Stomach (tissue), 9 donors: ENCODE results near the gene GABRG3. TPM values are rescaled to one million over a fixed set of nuclear protein-coding genes. Genes with fewer than 3 reads are reported as not detected.
"Not testable (repeated sequence)": the region's sequence is repeated elsewhere in the genome, so short reads cannot be mapped to it uniquely, and the experiment has no call there.

ENCODE experiments used
- DNase-seq, 2 donors: peaks; one replicate each; pipeline versions ENCODE4 v3.0.0 to v3.0.0-alpha.2; 2013 to 2019
- H3K27ac ChIP-seq, 5 donors: fragments of 200-600 bp in 4 of 5; sonication (generic) in 4 of 5; one replicate each; pipeline ENCODE4 v1.5.1; 2013 to 2019; ENCODE audit warnings: mild to moderate bottlenecking in 1 of 5, moderate library complexity in 1 of 5
- H3K27me3 ChIP-seq, 3 donors: fragments of 200-600 bp; sonication (generic); one replicate each; pipeline ENCODE4 v1.5.1; 2017 to 2019; ENCODE audit warnings: mixed run types in 1 of 3
- H3K36me3 ChIP-seq, 4 donors: fragments of 200-600 bp; sonication (generic); 1 replicate in 3 of 4; 2 replicates in 1 of 4; pipeline ENCODE4 v1.5.1; 2016 to 2019
- H3K4me1 ChIP-seq, 4 donors: fragments of 200-600 bp; sonication (generic); one replicate each; pipeline ENCODE4 v1.5.1; 2016 to 2019
- H3K4me3 ChIP-seq, 4 donors: fragments of 200-600 bp; sonication (generic) in 3 of 4; one replicate each; pipeline ENCODE4 v1.5.1; 2016 to 2019; ENCODE audit warnings: mild to moderate bottlenecking in 1 of 4
- H3K9me3 ChIP-seq, 4 donors: fragments of 200-600 bp; sonication (generic); one replicate each; pipeline ENCODE4 v1.5.1; 2016 to 2019
- EP300 ChIP-seq: sonication (generic); formaldehyde crosslinking; IDR thresholded peaks from one replicate; pipeline ENCODE4 v1.6.1; 2017; ENCODE audit warnings: antibody characterized with exemption
- POLR2A ChIP-seq, 4 donors: fragments of 450-650 bp; IDR thresholded peaks; one replicate each; pipeline ENCODE4 v1.6.1; 2016; ENCODE audit warnings: antibody characterized with exemption in 4 of 4, control low read depth in 2 of 4, mild to moderate bottlenecking in 1 of 4, moderate library complexity in 1 of 4
- POLR2AphosphoS5 ChIP-seq, 3 donors: sonication (generic); formaldehyde crosslinking; IDR thresholded peaks; one replicate each; pipeline ENCODE4 v1.6.1; 2016; ENCODE audit warnings: antibody characterized with exemption in 3 of 3
- WGBS, 5 donors: extraction: QIAGEN DNeasy Blood & Tissue Kit in 3 of 5; methylation state at CpG; one replicate each; pipeline versions ENCODE4 v1.1.5 to v1.1.7; 2013 to 2018; 5-methylcytosine and 5-hydroxymethylcytosine counted together
- intact Hi-C: fragments of 100-400 bp; cut with DNase I; formaldehyde crosslinking; loops from one replicate; pipeline ENCODE4 v1.15.1; 2023; ENCODE audit warnings: low total_unique reads
- polyA plus RNA-seq, 3 donors: library from polyadenylated mRNA; stranded (reverse); fragments of 200-250 nt; gene quantifications; one replicate each; pipeline ENCODE4 v1.2.3, GENCODE V29; 2013
- total RNA-seq, 5 donors: library from RNA; depleted of rRNA; stranded (reverse); fragments of >200 nt; gene quantifications; one replicate each; pipeline versions ENCODE4 v1.1.0 to v1.2.3, GENCODE V29; 2014 to 2016
- TF ChIP-seq, protein P1 (sequence below), 7 experiments: fragments of 450-650 bp in 4 of 7; fragments of 200-600 bp in 3 of 7; sonication (generic) in 3 of 7; IDR thresholded peaks; one replicate each; pipeline ENCODE4 v1.5.1; 2016 to 2019; ENCODE audit warnings: antibody characterized with exemption in 7 of 7, control low read depth in 2 of 7, mild to moderate bottlenecking in 1 of 7
- donor health status: healthy with polysubstance abuse.
- donor health status: Bipolar disorder and iron deficiency.
- donor health status: healthy.

GABRG3 gene
- total and polyA plus RNA-seq, 8 donors = 0.37 to 1.5 TPM; not detected in 6

DNA sequence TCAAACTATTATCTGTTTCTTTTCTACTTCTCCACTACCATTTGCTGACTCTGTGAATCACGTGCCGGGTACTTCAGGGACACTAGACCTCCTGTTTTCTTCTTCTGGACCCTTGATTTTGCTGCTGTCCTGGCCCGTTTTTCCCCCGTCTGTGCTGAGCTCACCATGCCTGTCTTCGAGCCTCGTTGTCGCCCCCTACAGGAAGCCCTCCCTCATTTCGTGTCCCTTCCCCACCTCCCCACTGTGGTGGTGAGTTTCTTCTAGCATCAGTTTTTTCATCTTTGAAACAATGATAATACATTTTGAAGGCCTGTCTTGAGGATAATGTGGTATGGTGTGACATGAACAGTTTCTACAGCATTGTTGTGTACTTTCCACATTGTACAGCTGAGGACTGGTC, 12.8 kb downstream of the GABRG3 start:
- no peaks in the 10 kb centered on the region for H3K4me1 ChIP-seq
- 68 to 86% (median 77%) methylated on average over 8 of the region's 8 CpGs for WGBS, 5 donors
- peaks cover 0 to 8% (median 0%) of the 10 kb centered on the region in 4 donors for H3K9me3 ChIP-seq
- H3K27ac ChIP-seq = no peak overlapping the region
- no peaks in the 10 kb centered on the region for H3K27me3 ChIP-seq
- intact Hi-C loops = no loop called here
- no peak for DNase-seq
- H3K4me3 ChIP-seq = no peak overlapping the region
- H3K36me3 ChIP-seq = no peaks in the 10 kb centered on the region
- TF ChIP-seq, protein P1, sequence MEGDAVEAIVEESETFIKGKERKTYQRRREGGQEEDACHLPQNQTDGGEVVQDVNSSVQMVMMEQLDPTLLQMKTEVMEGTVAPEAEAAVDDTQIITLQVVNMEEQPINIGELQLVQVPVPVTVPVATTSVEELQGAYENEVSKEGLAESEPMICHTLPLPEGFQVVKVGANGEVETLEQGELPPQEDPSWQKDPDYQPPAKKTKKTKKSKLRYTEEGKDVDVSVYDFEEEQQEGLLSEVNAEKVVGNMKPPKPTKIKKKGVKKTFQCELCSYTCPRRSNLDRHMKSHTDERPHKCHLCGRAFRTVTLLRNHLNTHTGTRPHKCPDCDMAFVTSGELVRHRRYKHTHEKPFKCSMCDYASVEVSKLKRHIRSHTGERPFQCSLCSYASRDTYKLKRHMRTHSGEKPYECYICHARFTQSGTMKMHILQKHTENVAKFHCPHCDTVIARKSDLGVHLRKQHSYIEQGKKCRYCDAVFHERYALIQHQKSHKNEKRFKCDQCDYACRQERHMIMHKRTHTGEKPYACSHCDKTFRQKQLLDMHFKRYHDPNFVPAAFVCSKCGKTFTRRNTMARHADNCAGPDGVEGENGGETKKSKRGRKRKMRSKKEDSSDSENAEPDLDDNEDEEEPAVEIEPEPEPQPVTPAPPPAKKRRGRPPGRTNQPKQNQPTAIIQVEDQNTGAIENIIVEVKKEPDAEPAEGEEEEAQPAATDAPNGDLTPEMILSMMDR (IDR thresholded peaks at IDR 0.05) = no peak
- TF ChIP-seq POLR2A (IDR thresholded peaks at IDR 0.05) (no peak), POLR2AphosphoS5 (IDR thresholded peaks at IDR 0.05) (no peak), EP300 (no peak)

DNA sequence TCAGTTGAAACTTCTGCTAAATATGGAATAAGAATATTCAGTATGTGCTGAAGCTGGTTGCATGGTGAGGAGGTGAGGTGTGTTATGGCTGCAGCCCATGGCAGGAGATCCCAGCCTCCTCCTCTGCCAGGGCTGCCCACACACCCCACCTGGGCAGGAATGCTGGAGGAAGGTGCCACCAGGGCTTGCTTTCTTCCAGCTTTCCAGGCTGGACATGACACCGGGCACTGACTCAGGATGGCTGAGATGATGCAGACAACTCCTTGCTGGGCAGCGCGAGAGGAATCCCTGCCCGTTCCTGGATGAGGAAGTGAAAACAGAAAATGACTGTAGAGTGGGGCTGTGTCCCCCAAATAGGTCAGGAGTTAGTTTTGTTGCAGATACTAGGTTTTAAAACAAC, 14.1 kb downstream of the GABRG3 start:
- TF ChIP-seq POLR2A (IDR thresholded peaks at IDR 0.05) (no peak), EP300 (no peak), POLR2AphosphoS5 (IDR thresholded peaks at IDR 0.05) (no peak)
- TF ChIP-seq, protein P1 (IDR thresholded peaks at IDR 0.05) = no peak
- Histone ChIP-seq H3K27me3 (no peaks in the 10 kb centered on the region), H3K27ac (no peak overlapping the region), H3K9me3 (peaks cover 0 to 8% (median 0%) of the 10 kb centered on the region in 4 donors), H3K4me1 (no peaks in the 10 kb centered on the region), H3K36me3 (no peaks in the 10 kb centered on the region), H3K4me3 (no peak overlapping the region)
- DNase-seq = no peak
- intact Hi-C loops = no loop called here
- WGBS, 5 donors = 86 to 94% (median 90%) methylated on average over 4 of the region's 4 CpGs

DNA sequence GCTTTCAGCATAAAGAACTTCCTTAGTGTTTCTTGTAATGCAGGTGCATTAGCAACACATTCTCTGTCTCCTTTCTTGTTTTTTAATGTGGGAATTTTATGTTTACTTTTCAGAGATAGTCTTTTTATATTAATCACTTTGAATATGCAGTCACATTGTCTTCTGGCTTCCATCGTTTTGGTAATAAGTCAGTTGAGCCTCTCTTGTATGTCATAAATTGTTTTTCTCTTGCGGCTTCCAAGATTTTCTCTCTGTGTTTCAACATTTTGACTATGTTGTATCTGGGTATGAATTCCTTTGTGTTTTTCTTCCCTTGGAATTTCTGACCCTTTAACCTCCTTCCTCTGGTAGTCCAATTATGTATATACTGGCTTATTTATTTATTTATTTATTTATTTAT, 25.3 kb downstream of the GABRG3 start:
- peaks cover 0 to 31% (median 18%) of the 10 kb centered on the region in 4 donors for H3K9me3 ChIP-seq
- no peaks in the 10 kb centered on the region for H3K4me1 ChIP-seq
- no peaks in the 10 kb centered on the region for H3K36me3 ChIP-seq
- no peak overlapping the region for H3K27ac ChIP-seq
- intact Hi-C loops = no loop called here
- no peak overlapping the region for H3K4me3 ChIP-seq
- no peak for DNase-seq
- no peak for TF ChIP-seq EP300
- no peak for TF ChIP-seq POLR2A (IDR thresholded peaks at IDR 0.05)
- TF ChIP-seq, protein P1 (IDR thresholded peaks at IDR 0.05) = no peak
- TF ChIP-seq POLR2AphosphoS5 (IDR thresholded peaks at IDR 0.05) = no peak
- H3K27me3 ChIP-seq = no peaks in the 10 kb centered on the region
- WGBS, 5 donors = 91 to 96% (median 93%) methylated on average over 2 of the region's 2 CpGs

DNA sequence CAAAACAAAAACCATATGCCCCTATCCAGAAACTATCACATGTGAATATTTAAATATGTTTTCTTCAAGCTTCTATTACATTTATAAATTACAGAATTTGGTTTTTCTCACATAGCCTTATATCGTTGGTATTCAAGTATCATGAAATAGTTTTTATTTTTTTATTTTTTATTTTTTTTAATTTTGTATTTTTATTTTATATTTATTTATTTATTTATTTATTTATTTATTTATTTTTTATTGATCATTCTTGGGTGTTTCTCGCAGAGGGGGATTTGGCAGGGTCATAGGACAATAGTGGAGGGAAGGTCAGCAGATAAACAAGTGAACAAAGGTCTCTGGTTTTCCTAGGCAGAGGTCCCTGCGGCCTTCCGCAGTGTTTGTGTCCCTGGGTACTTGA, 32.0 kb downstream of the GABRG3 start:
- 56 to 96% (median 90%) methylated on average over 1 to 2 of the region's 4 CpGs for WGBS, 5 donors
- H3K27me3 ChIP-seq, H3K27ac ChIP-seq, H3K4me3 ChIP-seq, intact Hi-C loops, DNase-seq, H3K4me1 ChIP-seq, H3K36me3 ChIP-seq: not testable (repeated sequence)
- peaks cover 0 to 15% (median 7%) of the 10 kb centered on the region in 4 donors for H3K9me3 ChIP-seq

DNA sequence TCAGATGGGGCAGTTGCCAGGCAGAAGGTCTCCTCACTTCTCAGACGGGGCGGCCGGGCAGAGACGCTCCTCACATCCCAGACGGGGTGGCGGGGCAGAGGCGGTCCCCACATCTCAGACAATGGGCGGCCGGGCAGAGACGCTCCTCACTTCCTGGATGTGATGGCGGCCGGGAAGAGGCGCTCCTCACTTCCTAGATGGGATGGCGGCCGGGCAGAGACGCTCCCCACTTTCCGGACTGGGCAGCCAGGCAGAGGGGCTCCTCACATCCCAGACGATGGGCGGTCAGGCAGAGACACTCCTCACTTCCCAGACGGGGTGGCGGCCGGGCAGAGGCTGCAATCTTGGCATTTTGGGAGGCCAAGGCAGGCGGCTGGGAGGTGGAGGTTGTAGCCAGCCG, 33.2 kb downstream of the GABRG3 start:
- H3K9me3 ChIP-seq, H3K4me1 ChIP-seq, intact Hi-C loops, DNase-seq, H3K36me3 ChIP-seq, H3K27me3 ChIP-seq, H3K4me3 ChIP-seq, H3K27ac ChIP-seq: not testable (repeated sequence)
- WGBS, 5 donors = 87 to 97% (median 92%) methylated on average over 5 to 24 of the region's 24 CpGs
